HCT116 (cell line): ENCODE measurements around the gene TEX2. TPM values are rescaled to one million over a fixed set of nuclear protein-coding genes. Genes with fewer than 3 reads are reported as not detected.

Experiments
- ATAC-seq: fragments of 200-7000 bp; cut with Tn5 transposase; 2 replicates; pipeline ENCODE4 v1.9.1; 2020; ENCODE audit warnings: mild to moderate bottlenecking, moderate library complexity
- BruUV-seq: library from RNA; stranded (reverse); fragments of 400-500 nt; replicated peaks from 2 replicates; lab custom pipeline; 2021; lab: Mats Ljungman, UMichigan
- CTCF ChIA-PET: fragments of 300-600 bp; sonication (Branson Sonifier 250); formaldehyde crosslinking; loops from one replicate; lab custom pipeline; 2021; ENCODE audit warnings: antibody characterized with exemption; lab: Charles Lee
- POLR2A ChIA-PET: fragments of 300-600, 350-600 bp; sonication (Branson Sonifier 250); formaldehyde crosslinking; loops from one replicate; lab custom pipeline; 2021; ENCODE audit warnings: antibody characterized with exemption; lab: Charles Lee
- RAD21 ChIA-PET, 2 experiments: fragments of 300-600 bp; sonication (Branson Sonifier 250); formaldehyde crosslinking; loops; one replicate each; lab custom pipeline; 2023; ENCODE audit warnings: low total read pairs in 2 of 2; ENCODE audit not compliant: uncharacterized antibody in 2 of 2, unreplicated experiment in 2 of 2, low non-redundant PET in 1 of 2; lab: Charles Lee
- DNase-seq: peaks from one replicate; pipeline ENCODE4 v3.0.0-alpha.2; 2010; ENCODE audit warnings: low read depth, low spot score
- H2AFZ ChIP-seq: fragments of 200-600 bp; shearing (Covaris generic), sonication (generic); 2 replicates; pipeline ENCODE4 v1.6.1; 2017; ENCODE audit warnings: low read depth, mixed run types, mixed read lengths, antibody characterized with exemption, low read length; ENCODE audit not compliant: poor library complexity, severe bottlenecking
- H3K27ac ChIP-seq: 2 replicates; pipeline ENCODE4 v1.5.1; 2012; ENCODE audit warnings: low read depth, low read length
- H3K27me3 ChIP-seq: fragments of 200-600 bp; sonication (generic); 2 replicates; pipeline ENCODE4 v1.6.1; 2016; ENCODE audit warnings: mixed run types, low read length, mixed read lengths; ENCODE audit not compliant: insufficient read depth
- H3K36me3 ChIP-seq, 2 experiments: fragments of 200-500 bp in 1 of 2; fragments of 200-600 bp in 1 of 2; sonication (Bioruptor generic) in 1 of 2; sonication (generic) in 1 of 2; 2 replicates each; pipeline versions ENCODE4 v1.5.1 to v1.6.1; 2014 to 2016; ENCODE audit warnings: low read length in 2 of 2, inconsistent platforms in 1 of 2, mixed read lengths in 1 of 2, mixed run types in 1 of 2; ENCODE audit not compliant: insufficient read depth in 2 of 2, control insufficient read depth in 1 of 2
- H3K4me1 ChIP-seq, 2 experiments: fragments of 200-600 bp in 1 of 2; sonication (generic) in 1 of 2; 2 replicates each; pipeline versions ENCODE4 v1.5.1 to v1.6.1; 2012 to 2017; ENCODE audit warnings: low read length in 2 of 2, inconsistent platforms in 1 of 2, mild to moderate bottlenecking in 1 of 2, mixed read lengths in 1 of 2, mixed run types in 1 of 2, moderate library complexity in 1 of 2; ENCODE audit not compliant: insufficient read depth in 2 of 2, control insufficient read depth in 1 of 2
- H3K4me2 ChIP-seq: fragments of 200-600 bp; sonication (generic); 2 replicates; pipeline ENCODE4 v1.6.1; 2017; ENCODE audit warnings: mixed run types, low read length, mixed read lengths
- H3K4me3 ChIP-seq, 2 experiments: fragments of 200-600 bp in 1 of 2; sonication (generic) in 1 of 2; replicated peaks in 1 of 2; 2 replicates each; pipeline ENCODE4 v1.5.1; 2011 to 2016; ENCODE audit warnings: low read length in 2 of 2, control low read depth in 1 of 2, low read depth in 1 of 2, mild to moderate bottlenecking in 1 of 2, mixed read lengths in 1 of 2, mixed run types in 1 of 2
- H3K79me2 ChIP-seq: fragments of 200-600 bp; sonication (generic); 2 replicates; pipeline ENCODE4 v1.6.1; 2017; ENCODE audit warnings: mild to moderate bottlenecking, mixed run types, low read length, moderate library complexity, mixed read lengths; ENCODE audit not compliant: insufficient read depth
- H3K9ac ChIP-seq: fragments of 200-600 bp; sonication (generic); 2 replicates; pipeline ENCODE4 v1.6.1; 2016; ENCODE audit warnings: low read length, mixed read lengths
- H3K9me2 ChIP-seq: fragments of 200-600 bp; sonication (generic), shearing (Covaris generic); 2 replicates; pipeline ENCODE4 v1.6.1; 2017; ENCODE audit warnings: mixed run types, mild to moderate bottlenecking, moderate library complexity; ENCODE audit not compliant: insufficient read depth
- H3K9me3 ChIP-seq, 2 experiments: fragments of 200-500 bp in 1 of 2; fragments of 200-600 bp in 1 of 2; sonication (Bioruptor generic) in 1 of 2; sonication (generic) in 1 of 2; 2 replicates each; pipeline ENCODE4 v1.6.1; 2014 to 2017; ENCODE audit warnings: low read length in 2 of 2, mixed read lengths in 2 of 2, inconsistent platforms in 1 of 2, low read depth in 1 of 2, mild to moderate bottlenecking in 1 of 2, mixed run types in 1 of 2, moderate library complexity in 1 of 2; ENCODE audit not compliant: control insufficient read depth in 1 of 2, insufficient read depth in 1 of 2
- H4K20me1 ChIP-seq: fragments of 200-600 bp; sonication (generic), shearing (Covaris generic); 2 replicates; pipeline ENCODE4 v1.6.1; 2017; ENCODE audit warnings: mixed run types, mild to moderate bottlenecking, moderate library complexity; ENCODE audit not compliant: insufficient read depth
- ATF3 ChIP-seq: IDR thresholded peaks from 2 replicates; pipeline ENCODE4 v1.6.1; 2012
- CEBPB ChIP-seq: IDR thresholded peaks from 2 replicates; pipeline ENCODE4 v1.6.1; 2012; ENCODE audit warnings: low read depth
- EZH2 ChIP-seq: fragments of 200-600 bp; sonication (generic); IDR thresholded peaks from 2 replicates; pipeline ENCODE4 v1.6.1; 2017; ENCODE audit warnings: antibody characterized with exemption, mixed run types
- POLR2A ChIP-seq: IDR thresholded peaks from 2 replicates; pipeline ENCODE4 v1.7.0; 2011; ENCODE audit warnings: borderline replicate concordance; ENCODE audit not compliant: insufficient read depth, insufficient read length; ENCODE audit errors: extremely low read depth
- SIN3A ChIP-seq: IDR thresholded peaks from 2 replicates; pipeline ENCODE4 v1.6.1; 2012; ENCODE audit warnings: low read depth
- intact Hi-C: fragments of 100-400 bp; cut with micrococcal nuclease; formaldehyde crosslinking; loops from 2 replicates; pipeline ENCODE4 v1.10.0; 2022
- total RNA-seq: library from RNA; stranded (reverse); gene quantifications from one replicate; pipeline ENCODE4 v1.2.1, GENCODE V29; 2021; ENCODE audit not compliant: unreplicated experiment

Gene TEX2
- total RNA-seq, 1 experiment from 2014 or later: 24.6 TPM

DNA sequence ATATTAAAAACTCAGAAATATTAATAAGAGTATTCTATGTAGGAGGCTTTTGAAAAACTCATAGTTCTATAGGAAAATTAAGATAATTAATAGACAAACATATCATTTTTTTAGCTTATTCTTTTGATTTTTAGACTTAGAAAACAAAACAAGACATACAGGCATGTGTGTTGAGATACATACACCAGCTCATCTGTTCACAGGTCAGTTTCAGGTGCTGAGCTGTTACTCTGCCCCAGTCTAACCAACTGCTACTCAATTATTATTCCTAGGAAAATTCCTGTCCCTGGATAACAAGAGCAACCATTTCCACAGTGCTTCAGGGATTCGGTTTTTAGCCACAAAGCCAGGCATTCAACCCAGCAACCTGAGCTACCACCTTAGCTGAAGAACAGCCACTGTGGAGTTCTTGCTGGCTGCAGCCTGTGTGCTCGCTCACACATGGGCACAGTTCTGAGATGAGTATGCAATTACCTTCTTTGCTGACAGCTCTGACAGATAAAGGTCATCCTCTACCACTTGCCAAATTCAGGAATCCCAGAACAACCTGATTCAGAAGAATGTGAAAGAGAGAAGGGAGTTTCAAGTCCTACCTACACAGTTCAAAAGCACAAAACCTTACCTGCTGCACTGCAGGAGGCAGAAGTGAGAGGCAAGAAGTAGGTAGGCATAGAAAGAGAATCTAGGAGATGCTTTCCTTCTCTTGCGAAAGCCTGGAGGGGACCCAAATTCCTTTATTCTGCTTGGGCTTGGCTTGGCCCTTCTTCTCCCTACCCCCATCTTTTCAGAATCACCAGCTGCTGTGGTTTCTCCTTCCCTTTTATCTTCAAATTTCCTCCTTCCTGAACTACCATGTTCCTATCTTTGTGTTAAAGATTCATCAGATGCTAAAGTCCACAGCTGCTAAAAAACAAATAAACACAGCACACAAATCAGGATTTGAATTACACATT is 62.7 kb downstream of the TEX2 start:
- Histone ChIP-seq H3K36me3 (no peaks in the 10 kb centered on the region), H3K27ac (no peak overlapping the region), H4K20me1 (no peaks in the 10 kb centered on the region), H3K4me3 (no peak overlapping the region), H2AFZ (no peak overlapping the region), H3K9me2 (no peaks in the 10 kb centered on the region), H3K9me3 (no peaks in the 10 kb centered on the region), H3K79me2 (peaks cover 15% of the 10 kb centered on the region; the same call in 1 of the 2 replicates), H3K4me1 (peaks cover 12 to 21% of the 10 kb centered on the region in 2 experiments), H3K4me2 (no peak overlapping the region), H3K9ac (no peak overlapping the region), H3K27me3 (no peaks in the 10 kb centered on the region)
- ChIA-PET POLR2A (no interaction called here), CTCF (no interaction called here), RAD21 (no interaction called here)
- ATAC-seq (no peak), DNase-seq (no peak)
- BruUV-seq: no TSS peak
- TF ChIP-seq SIN3A (no peak), EZH2 (no peak)
- intact Hi-C loops: no loop called here

DNA sequence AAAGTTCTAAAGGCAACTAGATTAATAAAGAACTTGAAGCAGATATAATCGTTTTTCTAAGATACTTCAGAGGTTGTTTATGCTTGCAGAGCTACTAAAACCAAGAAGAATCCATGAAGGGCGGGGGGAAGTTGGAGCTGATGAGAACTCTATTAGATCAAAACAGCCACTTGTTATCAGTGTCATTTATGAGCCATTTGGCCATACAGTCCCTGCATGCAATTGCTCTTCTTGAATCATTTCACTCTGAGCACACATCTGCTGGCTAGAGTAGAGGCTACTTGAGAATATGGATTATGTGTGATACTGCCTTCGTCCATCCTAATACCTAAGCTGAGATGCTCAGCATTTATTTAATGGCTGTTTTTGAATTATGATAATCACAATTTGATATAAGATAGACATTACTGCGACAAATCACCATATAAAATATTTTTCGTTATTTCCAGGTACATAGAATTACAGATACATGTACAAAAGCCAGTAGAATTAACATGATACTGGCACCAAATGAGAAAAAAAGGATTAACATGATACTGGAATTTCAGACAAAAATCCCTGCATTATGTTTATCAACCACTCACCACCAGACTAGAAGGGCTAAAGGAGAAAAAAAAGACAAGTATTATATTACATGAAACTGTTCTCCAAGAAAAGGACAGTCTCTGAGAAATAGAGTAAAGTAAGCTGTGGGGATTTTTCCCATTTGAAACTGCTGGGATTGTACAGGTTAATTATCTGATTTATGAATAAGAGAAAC is 64.5 kb downstream of the TEX2 start:
- no peak overlapping the region for H2AFZ ChIP-seq
- ATAC-seq (no peak), DNase-seq (no peak)
- H3K9me2 ChIP-seq: no peaks in the 10 kb centered on the region
- BruUV-seq: no TSS peak
- POLR2A ChIA-PET: no interaction called here
- no peaks in the 10 kb centered on the region for H3K27me3 ChIP-seq
- peaks cover 12 to 18% of the 10 kb centered on the region in 2 experiments for H3K4me1 ChIP-seq
- no peak overlapping the region for H3K27ac ChIP-seq
- RAD21 ChIA-PET: no interaction called here
- H3K4me2 ChIP-seq: no peak overlapping the region
- no peaks in the 10 kb centered on the region for H3K36me3 ChIP-seq
- intact Hi-C loops: no loop called here
- no peak overlapping the region for H3K9ac ChIP-seq
- no peak overlapping the region for H3K4me3 ChIP-seq
- no peaks in the 10 kb centered on the region for H3K9me3 ChIP-seq
- peaks cover 11% of the 10 kb centered on the region; the same call in 1 of the 2 replicates for H3K79me2 ChIP-seq
- CTCF ChIA-PET: no interaction called here
- no peaks in the 10 kb centered on the region for H4K20me1 ChIP-seq
- TF ChIP-seq ATF3: no peak
- TF ChIP-seq POLR2A: no peak
- TF ChIP-seq CEBPB: no peak
